ENCODE measurements around the gene C20orf204.

The C20orf204 gene

DNA sequence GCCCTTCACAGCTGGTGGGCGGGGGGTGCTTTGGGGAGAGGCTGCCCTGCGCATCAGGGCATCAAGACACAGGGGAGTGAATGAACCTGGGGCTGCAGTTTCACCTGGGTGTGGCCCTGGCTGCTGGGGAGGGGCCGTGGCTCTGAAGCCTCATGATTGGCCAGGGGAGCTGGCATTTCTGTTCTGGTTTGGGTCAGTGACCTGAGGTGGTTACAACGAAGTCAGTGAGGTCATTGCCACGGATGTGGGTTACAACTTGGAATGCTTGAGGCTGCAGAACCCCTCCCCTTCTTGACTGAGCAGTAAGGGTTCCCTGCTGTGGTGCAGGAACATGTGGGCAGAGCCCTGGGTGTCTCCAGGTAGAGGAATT, 30.0 kb downstream of the C20orf204 start:
- peak; percentile 58 for DNase-seq
- Mint-ChIP-seq H3K36me3 (ENCODE audit: low read depth) (no peaks in the 10 kb centered on the region), H3K27me3 (no peaks in the 10 kb centered on the region), H3K4me3 (peak overlapping the region; percentile 21), H3K9me3 (no peaks in the 10 kb centered on the region), H3K27ac (peak overlapping the region; percentile 75), H3K4me1 (ENCODE audit: low read depth) (peaks cover 50% of the 10 kb centered on the region)

DNA sequence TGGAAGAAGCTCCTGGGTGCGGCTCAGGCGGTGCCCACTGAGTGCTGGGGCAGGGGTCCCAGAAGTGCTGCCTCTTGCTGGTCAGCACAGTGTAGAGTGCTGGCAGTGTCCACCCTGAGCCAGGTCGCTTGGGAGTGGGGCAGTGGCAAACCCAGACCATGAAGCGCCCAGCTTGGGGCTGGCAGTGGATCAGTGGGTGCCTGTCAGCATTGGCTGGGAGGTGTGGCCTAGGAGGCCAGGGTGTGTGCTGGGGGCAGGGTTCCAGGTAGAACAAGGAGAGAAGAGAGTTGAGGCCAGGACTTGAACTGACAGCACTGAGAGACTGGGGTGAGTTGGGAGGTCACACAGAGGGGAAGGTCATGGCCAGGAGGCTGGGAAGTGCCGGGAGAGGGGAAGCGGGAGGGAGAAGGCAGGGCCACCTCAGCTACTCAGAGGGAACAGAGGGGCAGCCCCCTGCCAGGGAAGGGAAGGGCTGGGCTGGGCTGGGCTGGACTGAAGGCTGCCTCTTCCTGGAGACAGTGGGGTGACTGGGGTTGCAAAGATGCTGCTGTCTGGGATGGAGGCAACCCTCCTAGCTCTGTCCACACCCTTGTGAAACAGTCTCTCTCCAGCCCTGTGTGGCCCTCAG, 31.1 kb downstream of the C20orf204 start:
- no peaks in the 10 kb centered on the region for H3K9me3 Mint-ChIP-seq
- DNase-seq, result no peak
- peaks cover 49% of the 10 kb centered on the region for H3K4me1 Mint-ChIP-seq (ENCODE audit: low read depth)
- H3K4me3 Mint-ChIP-seq, result no peak overlapping the region
- peaks cover 5% of the 10 kb centered on the region for H3K36me3 Mint-ChIP-seq (ENCODE audit: low read depth)
- H3K27ac Mint-ChIP-seq, result peak overlapping the region; percentile 45
- no peaks in the 10 kb centered on the region for H3K27me3 Mint-ChIP-seq

DNA sequence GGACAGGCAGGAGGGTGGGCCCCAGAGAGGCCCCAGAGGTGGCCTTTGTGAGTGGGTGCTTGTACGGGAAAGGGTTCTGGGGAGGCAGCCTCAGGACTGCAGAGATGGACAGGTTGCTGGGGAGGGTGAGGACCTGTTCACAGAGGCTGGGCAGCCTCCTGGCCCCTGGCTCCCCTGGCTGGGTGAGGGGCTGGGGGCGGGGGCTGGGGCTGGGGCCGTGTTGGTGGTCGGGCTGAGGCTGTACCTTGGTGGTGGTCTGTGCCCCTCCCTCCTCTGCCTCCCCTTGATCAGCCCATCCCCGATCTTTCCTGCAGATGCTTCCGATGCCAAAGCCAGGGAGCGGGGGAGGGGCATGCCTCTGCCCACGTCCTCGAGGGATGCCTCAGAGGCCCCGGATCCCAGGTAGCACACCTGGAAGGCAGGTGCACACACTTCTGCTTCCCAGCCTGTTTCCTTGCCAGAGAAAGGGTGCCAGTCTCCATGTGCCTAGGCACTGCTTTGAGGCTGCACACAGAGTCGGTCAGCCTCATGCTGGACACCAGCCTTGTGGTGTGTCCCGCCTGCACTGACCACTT, 31.8 kb downstream of the C20orf204 start:
- H3K27me3 Mint-ChIP-seq, result no peaks in the 10 kb centered on the region
- no peaks in the 10 kb centered on the region for H3K9me3 Mint-ChIP-seq
- H3K36me3 Mint-ChIP-seq (ENCODE audit: low read depth), result peaks cover 11% of the 10 kb centered on the region
- H3K4me1 Mint-ChIP-seq (ENCODE audit: low read depth), result peaks cover 44% of the 10 kb centered on the region
- H3K27ac Mint-ChIP-seq, result no peak overlapping the region
- no peak overlapping the region for H3K4me3 Mint-ChIP-seq
- no peak for DNase-seq

DNA sequence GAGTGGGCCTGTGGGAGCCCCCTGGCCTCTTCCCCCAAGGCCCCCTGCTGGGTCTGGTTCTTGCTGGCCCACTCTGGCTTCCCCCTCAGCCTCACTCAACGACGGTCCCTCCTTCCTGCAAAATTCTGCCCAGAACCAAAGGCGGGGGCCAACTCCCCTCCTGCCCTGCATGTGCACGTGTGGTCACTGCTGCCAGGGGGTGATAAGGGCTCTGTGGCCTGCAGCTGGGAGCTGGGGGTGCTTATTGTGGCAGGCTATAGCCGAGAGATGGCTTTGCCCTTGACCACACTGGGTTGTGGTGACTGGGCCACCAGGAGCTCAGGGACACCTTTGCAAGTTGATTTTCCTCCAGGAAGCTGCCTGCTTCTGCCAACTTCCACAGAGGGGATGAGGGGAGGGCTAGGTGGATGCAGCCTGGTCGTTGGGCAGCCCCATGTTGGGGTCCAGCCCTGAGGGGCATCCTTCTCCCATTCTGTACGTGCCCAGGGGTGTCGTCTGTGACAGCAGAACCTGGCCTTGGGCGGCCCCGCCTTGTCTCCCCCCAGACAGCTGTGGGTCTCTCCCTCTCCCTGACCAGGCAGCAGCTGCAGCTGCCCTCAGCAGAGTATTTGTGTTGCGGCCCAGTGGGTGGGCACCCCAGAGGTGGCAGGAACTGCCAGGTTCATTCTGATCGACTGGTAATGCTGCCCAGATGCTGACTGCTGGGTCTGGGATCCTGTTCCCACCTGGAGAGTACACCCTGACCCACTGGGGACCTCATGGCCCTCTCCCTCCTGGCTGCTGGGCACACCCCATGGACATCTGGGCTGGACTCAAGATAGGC, 32.6 kb downstream of the C20orf204 start:
- H3K4me1 Mint-ChIP-seq (ENCODE audit: low read depth), result peaks cover 44% of the 10 kb centered on the region

DNA sequence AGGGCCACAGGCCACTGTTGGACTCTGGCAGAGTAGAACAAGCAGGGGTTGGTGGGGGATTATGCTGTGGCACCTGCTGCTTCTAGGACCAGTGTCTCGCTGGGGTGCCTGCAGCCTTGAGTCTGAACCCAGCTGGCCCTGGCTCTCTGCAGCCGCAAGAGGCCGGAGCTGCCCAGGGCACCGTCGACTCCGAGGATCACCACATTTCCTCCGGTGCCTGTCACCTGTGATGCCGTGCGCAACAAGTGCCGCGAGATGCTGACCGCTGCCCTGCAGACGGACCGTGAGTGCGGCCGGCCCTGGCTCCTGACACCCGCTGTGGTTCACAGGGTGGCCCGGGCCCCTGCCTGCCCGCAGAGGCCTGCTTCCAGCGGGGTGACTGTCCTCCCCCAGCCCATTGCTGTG, 33.2 kb downstream of the C20orf204 start:
- Mint-ChIP-seq H3K9me3 (no peaks in the 10 kb centered on the region), H3K4me3 (no peak overlapping the region), H3K27me3 (no peaks in the 10 kb centered on the region), H3K36me3 (ENCODE audit: low read depth) (peaks cover 24% of the 10 kb centered on the region), H3K27ac (peak overlapping the region; percentile 14), H3K4me1 (ENCODE audit: low read depth) (peaks cover 37% of the 10 kb centered on the region)
- DNase-seq, result no peak

More for the DNA sequence above, 32.6 kb downstream of the C20orf204 start:
- Mint-ChIP-seq H3K27me3 (no peaks in the 10 kb centered on the region), H3K27ac (peak overlapping the region; percentile 14), H3K36me3 (ENCODE audit: low read depth) (peaks cover 18% of the 10 kb centered on the region), H3K9me3 (no peaks in the 10 kb centered on the region), H3K4me3 (no peak overlapping the region)
- no peak for DNase-seq

DNA sequence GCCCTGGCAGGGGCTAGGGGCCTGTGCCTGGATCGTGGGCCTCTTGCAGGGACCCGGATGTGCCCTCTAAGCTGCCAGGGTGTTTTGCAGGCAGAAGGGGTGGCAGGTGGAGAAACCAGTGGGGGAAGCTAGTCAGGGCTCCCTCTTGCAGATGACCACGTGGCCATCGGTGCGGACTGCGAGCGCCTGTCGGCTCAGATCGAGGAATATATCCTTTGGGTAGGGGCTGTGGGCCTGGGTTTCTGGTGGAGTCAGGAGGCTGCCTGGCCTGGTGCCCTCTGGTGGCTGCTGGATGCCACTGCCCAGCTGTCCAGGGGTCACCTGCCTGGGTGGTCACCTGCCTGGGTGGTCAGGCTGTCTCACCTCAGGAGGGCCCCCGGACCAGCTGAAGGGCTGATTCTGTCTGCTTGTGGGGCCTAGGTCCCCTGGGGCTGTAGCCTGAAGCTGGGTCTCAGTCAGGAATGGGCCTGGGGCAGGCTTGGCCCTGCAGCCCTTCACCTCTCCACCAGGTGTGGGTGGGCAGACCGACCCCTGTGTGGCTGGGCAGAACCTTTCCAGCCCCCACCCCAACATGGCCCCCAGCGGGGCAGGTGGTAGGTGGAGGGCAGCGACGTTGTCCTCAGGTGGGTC, 33.7 kb downstream of the C20orf204 start:
- Mint-ChIP-seq H3K4me3 (no peak overlapping the region), H3K9me3 (no peaks in the 10 kb centered on the region), H3K27me3 (no peaks in the 10 kb centered on the region), H3K27ac (no peak overlapping the region), H3K4me1 (ENCODE audit: low read depth) (peaks cover 32% of the 10 kb centered on the region), H3K36me3 (ENCODE audit: low read depth) (peaks cover 29% of the 10 kb centered on the region)
- no peak for DNase-seq

DNA sequence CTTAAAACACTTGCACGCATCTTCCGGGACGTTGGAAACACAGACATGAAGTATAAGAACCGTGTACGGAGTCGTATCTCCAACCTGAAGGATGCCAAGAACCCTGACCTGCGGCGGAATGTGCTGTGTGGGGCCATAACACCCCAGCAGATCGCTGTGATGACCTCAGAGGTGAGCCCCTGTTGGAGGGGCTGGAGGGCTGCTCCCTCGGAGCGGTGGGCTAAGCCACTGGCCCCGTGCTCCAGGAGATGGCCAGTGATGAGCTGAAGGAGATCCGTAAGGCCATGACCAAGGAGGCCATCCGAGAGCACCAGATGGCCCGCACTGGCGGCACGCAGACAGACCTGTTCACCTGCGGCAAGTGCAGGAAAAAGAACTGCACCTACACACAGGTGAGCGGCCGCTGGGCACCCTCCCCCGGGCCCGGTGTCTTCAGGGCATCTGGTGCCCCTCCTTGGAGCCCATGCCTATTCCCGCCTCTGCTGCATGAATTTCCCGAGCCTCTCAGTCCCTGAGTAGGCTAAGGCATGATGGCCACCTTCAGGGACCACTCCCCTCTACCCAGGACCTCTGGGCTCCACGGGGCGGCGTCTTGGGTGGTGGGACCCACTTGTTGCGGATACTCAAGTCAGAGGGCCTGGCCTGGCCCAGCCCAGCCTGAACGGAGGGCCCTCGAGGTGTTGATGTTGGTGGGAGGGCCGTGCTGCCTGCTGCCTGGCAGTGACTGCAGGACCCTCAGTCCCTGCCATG, 34.4 kb downstream of the C20orf204 start:
- no peak for DNase-seq
- H3K27me3 Mint-ChIP-seq, result no peaks in the 10 kb centered on the region
- peaks cover 35% of the 10 kb centered on the region for H3K36me3 Mint-ChIP-seq (ENCODE audit: low read depth)
- no peaks in the 10 kb centered on the region for H3K9me3 Mint-ChIP-seq
- H3K4me1 Mint-ChIP-seq (ENCODE audit: low read depth), result peaks cover 28% of the 10 kb centered on the region
- no peak overlapping the region for H3K27ac Mint-ChIP-seq
- H3K4me3 Mint-ChIP-seq, result no peak overlapping the region

DNA sequence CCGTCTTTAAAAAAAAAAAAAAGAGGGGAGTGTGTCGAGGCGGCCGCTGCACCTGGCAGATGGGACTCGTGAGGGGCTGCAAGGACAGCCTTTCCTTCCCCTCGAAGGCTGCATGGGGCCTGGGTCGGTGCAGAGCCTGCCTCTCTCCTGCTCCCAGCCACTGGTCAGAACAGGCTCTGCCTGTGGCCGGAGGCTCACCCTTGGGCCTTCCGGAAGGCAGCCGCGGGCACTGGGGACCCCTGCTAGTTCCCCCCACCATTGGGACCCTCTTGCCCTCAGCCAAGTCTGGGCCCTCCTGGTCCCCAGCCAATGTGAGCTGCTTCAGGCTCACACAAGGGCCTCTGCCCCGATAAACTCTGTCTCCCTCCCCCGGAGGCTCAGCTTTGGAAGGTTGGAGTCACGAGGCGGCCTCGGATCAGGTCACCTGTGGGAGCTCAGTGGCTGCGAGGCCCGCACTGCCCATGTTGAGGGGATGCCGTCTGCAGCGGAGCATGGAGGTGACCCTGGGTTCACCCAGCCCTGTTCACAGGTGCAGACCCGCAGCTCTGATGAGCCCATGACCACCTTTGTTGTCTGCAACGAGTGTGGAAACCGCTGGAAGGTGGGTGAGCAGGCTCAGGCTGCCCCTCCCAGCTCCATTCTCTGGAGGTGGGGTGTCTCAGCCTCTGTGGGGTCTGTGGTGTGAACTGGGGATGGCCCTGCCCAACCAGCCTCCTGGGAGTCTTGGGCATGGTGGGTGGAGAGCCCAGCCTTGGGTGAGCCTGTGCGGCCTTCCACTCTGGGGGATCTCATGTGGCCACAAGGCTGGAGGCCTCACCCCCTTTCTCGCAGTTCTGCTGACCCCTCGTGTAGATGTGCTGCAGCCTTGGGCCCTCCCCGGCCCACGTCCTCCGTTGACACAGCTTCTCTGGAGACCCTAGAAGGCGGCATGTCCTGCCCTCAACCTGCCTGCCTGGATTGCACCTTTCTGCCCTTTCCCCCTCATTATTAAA, 35.7 kb downstream of the C20orf204 start:
- DNase-seq, result no peak
- Mint-ChIP-seq H3K4me1 (ENCODE audit: low read depth) (peaks cover 16% of the 10 kb centered on the region), H3K4me3 (no peak overlapping the region), H3K27ac (peak overlapping the region; percentile 64), H3K9me3 (no peaks in the 10 kb centered on the region), H3K36me3 (ENCODE audit: low read depth) (peaks cover 42% of the 10 kb centered on the region), H3K27me3 (no peaks in the 10 kb centered on the region)

DNA sequence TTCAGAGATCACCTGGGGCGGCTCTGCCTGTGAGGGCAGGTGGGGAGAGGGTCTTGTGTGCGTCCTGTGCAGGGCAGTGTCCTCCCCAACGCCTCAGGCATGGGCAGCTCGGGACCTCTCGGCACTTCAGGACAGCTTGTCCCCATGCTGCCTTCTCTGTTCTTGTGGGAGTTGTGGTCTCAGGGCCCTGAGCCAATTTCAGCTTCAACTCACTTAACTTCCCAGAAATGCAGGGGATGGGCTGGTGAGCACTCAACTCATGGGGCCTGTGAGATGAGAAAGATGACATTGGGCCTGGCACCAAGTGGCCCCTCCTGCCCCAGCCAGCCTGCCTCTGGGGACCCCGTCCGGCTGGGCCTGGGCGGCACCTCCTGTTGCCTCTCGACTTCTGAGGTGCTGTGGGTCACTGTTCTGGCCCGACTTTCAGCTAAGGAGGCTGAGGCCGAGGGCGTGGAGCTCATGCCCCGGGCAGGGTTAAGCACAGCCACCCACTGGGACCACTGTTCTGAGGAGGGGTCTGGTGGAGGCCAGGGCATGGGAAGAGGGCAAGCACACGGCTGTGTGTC, 36.6 kb downstream of the C20orf204 start:
- Mint-ChIP-seq H3K27ac (peak overlapping the region; percentile 64), H3K9me3 (no peaks in the 10 kb centered on the region), H3K36me3 (ENCODE audit: low read depth) (peaks cover 42% of the 10 kb centered on the region), H3K27me3 (no peaks in the 10 kb centered on the region), H3K4me3 (no peak overlapping the region), H3K4me1 (ENCODE audit: low read depth) (peaks cover 13% of the 10 kb centered on the region)
- no peak for DNase-seq

DNA sequence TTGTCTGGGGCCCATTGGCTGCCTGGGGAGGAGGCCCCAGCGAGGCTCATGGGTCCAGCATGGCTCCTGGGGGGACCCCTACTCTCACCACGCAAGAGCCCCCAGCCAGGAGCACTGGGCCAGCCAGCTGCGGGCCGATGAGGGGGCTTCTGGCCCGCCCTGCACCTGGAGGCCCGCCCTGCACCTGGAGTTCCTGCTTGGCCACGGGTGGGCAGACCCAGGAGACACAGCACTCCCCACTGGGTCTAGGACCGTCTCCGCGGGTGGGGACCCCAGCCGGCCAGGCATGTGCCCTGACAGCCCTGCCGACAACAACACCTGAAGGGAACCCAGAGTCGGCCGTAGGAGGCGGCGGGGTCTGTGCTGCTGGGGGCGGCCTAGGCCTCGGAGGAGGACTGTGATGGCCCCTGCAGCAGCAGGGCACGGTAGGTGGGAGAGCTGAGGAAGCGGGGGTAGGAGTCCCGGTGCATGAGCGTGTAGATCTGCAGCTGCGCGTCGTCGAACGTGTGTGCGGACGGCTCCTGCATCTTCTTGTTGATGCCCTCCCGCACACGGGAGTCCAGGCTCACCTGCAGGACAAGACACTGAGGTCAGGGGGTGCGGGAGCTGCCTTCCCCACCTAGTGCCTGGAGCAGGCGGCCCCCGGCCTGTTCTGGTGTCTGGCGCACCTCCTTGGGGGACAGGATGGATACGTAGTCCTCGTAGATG, 37.6 kb downstream of the C20orf204 start:
- Mint-ChIP-seq H3K27ac (peak overlapping the region; percentile 40), H3K4me1 (ENCODE audit: low read depth) (peaks cover 18% of the 10 kb centered on the region), H3K9me3 (no peaks in the 10 kb centered on the region), H3K36me3 (ENCODE audit: low read depth) (peaks cover 43% of the 10 kb centered on the region), H3K4me3 (no peak overlapping the region), H3K27me3 (no peaks in the 10 kb centered on the region)
- DNase-seq, result no peak

DNA sequence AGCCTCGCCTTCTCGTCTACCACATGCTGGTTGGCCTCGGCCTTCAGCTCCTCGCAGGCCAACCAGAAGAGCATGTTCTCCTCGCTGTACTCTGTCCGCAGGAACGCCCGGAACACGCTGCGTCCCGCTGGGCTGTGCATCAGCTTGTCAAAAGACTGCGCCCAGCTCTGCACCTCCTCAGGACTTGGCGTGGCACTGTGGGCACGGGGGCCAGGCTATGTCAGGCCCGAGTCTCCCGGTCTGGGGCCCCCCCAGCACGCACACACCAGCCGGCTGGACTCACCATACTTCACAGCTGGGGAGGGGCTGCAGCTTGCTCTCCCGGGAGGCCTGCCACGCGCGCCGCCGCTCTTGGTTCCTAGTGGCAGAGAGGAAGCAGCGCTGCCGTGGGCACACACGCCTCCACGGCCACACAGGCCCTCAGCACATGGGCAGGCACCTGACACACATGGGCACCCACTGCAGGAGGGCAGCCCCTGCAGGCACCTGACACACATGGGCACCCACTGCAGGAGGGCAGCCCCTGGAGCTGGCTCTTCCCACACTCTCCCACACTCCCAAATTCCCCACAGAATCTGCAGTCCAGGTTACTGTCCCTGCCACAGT, 38.3 kb downstream of the C20orf204 start:
- no peak overlapping the region for H3K4me3 Mint-ChIP-seq
- H3K9me3 Mint-ChIP-seq, result no peaks in the 10 kb centered on the region
- DNase-seq, result no peak
- no peak overlapping the region for H3K27ac Mint-ChIP-seq
- H3K4me1 Mint-ChIP-seq (ENCODE audit: low read depth), result peaks cover 23% of the 10 kb centered on the region
- H3K27me3 Mint-ChIP-seq, result no peaks in the 10 kb centered on the region
- H3K36me3 Mint-ChIP-seq (ENCODE audit: low read depth), result peaks cover 48% of the 10 kb centered on the region

DNA sequence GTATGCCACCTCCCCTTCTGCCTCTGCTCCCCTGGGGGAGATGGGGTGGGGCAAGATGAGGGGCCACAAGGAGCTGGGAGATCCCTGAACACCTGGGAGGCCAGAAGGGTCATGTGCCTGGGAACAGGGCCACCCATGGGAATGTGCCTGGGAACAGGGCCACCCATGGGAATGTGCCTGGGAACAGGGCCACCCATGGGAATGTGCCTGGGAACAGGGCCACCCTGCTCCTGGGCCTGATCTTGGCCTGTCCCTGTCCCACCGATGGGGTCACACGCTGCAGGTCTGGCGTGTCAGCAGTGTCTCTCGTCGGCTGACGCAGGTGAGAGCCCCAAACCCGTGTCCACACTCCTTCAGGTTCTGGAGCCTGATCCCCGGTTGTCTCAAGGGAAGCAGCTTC, 39.0 kb downstream of the C20orf204 start:
- H3K4me1 Mint-ChIP-seq (ENCODE audit: low read depth), result peaks cover 21% of the 10 kb centered on the region
- no peak overlapping the region for H3K4me3 Mint-ChIP-seq
- H3K36me3 Mint-ChIP-seq (ENCODE audit: low read depth), result peaks cover 48% of the 10 kb centered on the region
- H3K9me3 Mint-ChIP-seq, result no peaks in the 10 kb centered on the region
- no peaks in the 10 kb centered on the region for H3K27me3 Mint-ChIP-seq
- H3K27ac Mint-ChIP-seq, result peak overlapping the region; percentile 79
- no peak for DNase-seq
